IMR-90 (cell line): Measurements from ENCODE around the gene PLD1. TPM values are rescaled to one million over a fixed set of nuclear protein-coding genes. Genes with fewer than 3 reads are reported as not detected.

Experiments
- ATAC-seq: fragments of 200-7000 bp; cut with Tn5 transposase; 2 replicates; pipeline ENCODE4 v1.9.1; 2020; ENCODE audit warnings: low read depth, mild to moderate bottlenecking, moderate library complexity
- BruUV-seq: library from RNA; stranded (reverse); fragments of 400-500 nt; replicated peaks from 2 replicates; lab custom pipeline; 2021; lab: Mats Ljungman, UMichigan
- CTCF ChIA-PET: fragments of 300-600 bp; formaldehyde crosslinking; extraction: SDS; loops from one replicate; lab custom pipeline; 2021; ENCODE audit warnings: antibody characterized with exemption; lab: Yijun Ruan, JAX
- POLR2A ChIA-PET: fragments of 300-600 bp; sonication (Branson Sonifier 250); formaldehyde crosslinking; loops from one replicate; lab custom pipeline; 2022; ENCODE audit warnings: antibody characterized with exemption; ENCODE audit not compliant: unreplicated experiment; lab: Charles Lee
- DNase-seq: peaks from one replicate; pipeline ENCODE4 v3.0.0; 2013
- H2AFZ ChIP-seq: replicated peaks from 2 replicates; pipeline ENCODE3; 2013; ENCODE audit warnings: low read length, mild to moderate bottlenecking; ENCODE audit not compliant: poor library complexity
- H2AK5ac ChIP-seq: 2 replicates; pipeline ENCODE4 v1.6.1; 2013; ENCODE audit warnings: low read depth, low read length, inconsistent platforms
- H2AK9ac ChIP-seq: replicated peaks from 2 replicates; pipeline ENCODE3; 2013; ENCODE audit warnings: mild to moderate bottlenecking, low read depth, low read length, moderate library complexity; ENCODE audit not compliant: poor library complexity
- H2BK120ac ChIP-seq: 2 replicates; pipeline ENCODE4 v1.6.1; 2013; ENCODE audit warnings: low read depth, low read length, inconsistent platforms
- H2BK15ac ChIP-seq: 3 replicates; pipeline ENCODE4 v1.6.1; 2013; ENCODE audit warnings: low read depth, low read length, inconsistent platforms
- H2BK20ac ChIP-seq: 2 replicates; pipeline ENCODE4 v1.6.1; 2013; ENCODE audit warnings: low read depth, mild to moderate bottlenecking, inconsistent platforms, low read length, moderate library complexity
- H2BK5ac ChIP-seq: 2 replicates; pipeline ENCODE4 v1.6.1; 2013; ENCODE audit warnings: mild to moderate bottlenecking, low read depth, low read length, inconsistent platforms; ENCODE audit not compliant: poor library complexity, severe bottlenecking
- H3K14ac ChIP-seq: replicated peaks from 2 replicates; pipeline ENCODE4 v1.6.1; 2013; ENCODE audit warnings: low read depth, low read length, inconsistent platforms
- H3K18ac ChIP-seq: 2 replicates; pipeline ENCODE4 v1.6.1; 2013; ENCODE audit warnings: low read depth, low read length, control low read depth
- H3K23ac ChIP-seq: 2 replicates; pipeline ENCODE4 v1.6.1; 2013; ENCODE audit warnings: low read depth, low read length, inconsistent platforms
- H3K27ac ChIP-seq: 2 replicates; pipeline ENCODE4 v1.5.1; 2013; ENCODE audit warnings: mild to moderate bottlenecking, control low read depth, low read length; ENCODE audit not compliant: insufficient read depth
- H3K27me3 ChIP-seq: 2 replicates; pipeline ENCODE4 v1.6.1; 2013; ENCODE audit warnings: low read length; ENCODE audit not compliant: control insufficient read depth, insufficient read depth
- H3K36me3 ChIP-seq: 2 replicates; pipeline ENCODE4 v1.6.1; 2013; ENCODE audit warnings: low read length, mixed read lengths; ENCODE audit not compliant: control insufficient read depth, insufficient read depth
- H3K4ac ChIP-seq: 2 replicates; pipeline ENCODE4 v1.6.1; 2013; ENCODE audit warnings: low read depth, low read length, inconsistent platforms
- H3K4me1 ChIP-seq: 2 replicates; pipeline ENCODE4 v1.6.1; 2013; ENCODE audit warnings: low read length, mixed read lengths; ENCODE audit not compliant: control insufficient read depth, insufficient read depth
- H3K4me2 ChIP-seq: 2 replicates; pipeline ENCODE4 v1.6.1; 2013; ENCODE audit warnings: low read depth, mild to moderate bottlenecking, control low read depth, low read length, moderate library complexity
- H3K4me3 ChIP-seq: 2 replicates; pipeline ENCODE4 v1.5.1; 2013; ENCODE audit warnings: low read depth, mild to moderate bottlenecking, control low read depth, low read length, moderate library complexity; ENCODE audit not compliant: insufficient read depth
- H3K56ac ChIP-seq: 2 replicates; pipeline ENCODE4 v1.6.1; 2013; ENCODE audit warnings: low read length, inconsistent platforms; ENCODE audit not compliant: insufficient read depth; ENCODE audit errors: extremely low read depth
- H3K79me1 ChIP-seq, 2 experiments: 2 replicates each; pipeline ENCODE4 v1.6.1; 2013; ENCODE audit warnings: low read length in 2 of 2, inconsistent platforms in 1 of 2, low read depth in 1 of 2
- H3K9ac ChIP-seq: 2 replicates; pipeline ENCODE4 v1.6.1; 2013; ENCODE audit warnings: low read depth, low read length, control low read depth
- H3K9me1 ChIP-seq: 2 replicates; pipeline ENCODE4 v1.6.1; 2013; ENCODE audit warnings: low read length, inconsistent platforms; ENCODE audit not compliant: insufficient read depth
- H3K9me3 ChIP-seq: 2 replicates; pipeline ENCODE4 v1.6.1; 2013; ENCODE audit warnings: low read length; ENCODE audit not compliant: control insufficient read depth, insufficient read depth
- H4K20me1 ChIP-seq: 2 replicates; pipeline ENCODE4 v1.6.1; 2013; ENCODE audit warnings: low read length, inconsistent platforms; ENCODE audit not compliant: insufficient read depth
- H4K5ac ChIP-seq: 2 replicates; pipeline ENCODE4 v1.6.1; 2013; ENCODE audit warnings: mild to moderate bottlenecking, low read depth, low read length, control low read depth
- H4K8ac ChIP-seq, 2 experiments: 2 replicates each; pipeline ENCODE4 v1.6.1; 2013; ENCODE audit warnings: low read depth in 2 of 2, low read length in 2 of 2, control low read depth in 1 of 2, inconsistent platforms in 1 of 2
- H4K91ac ChIP-seq: 2 replicates; pipeline ENCODE4 v1.6.1; 2013; ENCODE audit warnings: low read depth, low read length, inconsistent platforms; ENCODE audit not compliant: insufficient read depth
- BHLHE40 ChIP-seq: fragments of 150-350 bp; IDR thresholded peaks from 2 replicates; pipeline ENCODE4 v1.6.1; 2016; ENCODE audit warnings: mild to moderate bottlenecking, low read depth, low read length
- CEBPB ChIP-seq: IDR thresholded peaks from 2 replicates; pipeline ENCODE4 v1.6.1; 2012; ENCODE audit warnings: low read depth, low read length, improper control_type of control experiment
- CHD1 ChIP-seq: IDR thresholded peaks from 2 replicates; pipeline ENCODE4 v1.6.1; 2012; ENCODE audit warnings: low read depth, low read length, improper control_type of control experiment
- CTCF ChIP-seq: conservative IDR thresholded peaks from 2 replicates; pipeline ENCODE4 v1.5.1; 2012; ENCODE audit warnings: mild to moderate bottlenecking, low read depth, low read length, improper control_type of control experiment
- POLR2A ChIP-seq: IDR thresholded peaks from 2 replicates; pipeline ENCODE4 v1.6.1; 2012; ENCODE audit warnings: mild to moderate bottlenecking, low read depth, low read length
- RAD21 ChIP-seq: IDR thresholded peaks from 2 replicates; pipeline ENCODE4 v1.6.1; 2012; ENCODE audit warnings: low read length, improper control_type of control experiment
- RFX5 ChIP-seq: IDR thresholded peaks from 2 replicates; pipeline ENCODE4 v1.8.0; 2012; ENCODE audit warnings: low read depth, mild to moderate bottlenecking, low read length, moderate library complexity
- SMC3 ChIP-seq: fragments of 150-350 bp; IDR thresholded peaks from 2 replicates; pipeline ENCODE4 v1.6.1; 2016; ENCODE audit warnings: low read depth, mild to moderate bottlenecking, antibody characterized with exemption, low read length, moderate library complexity
- WGBS, 2 experiments: methylation state at CpG; one replicate each; pipeline versions ENCODE4 v1.1.5 to v1.1.7; 2013; ENCODE audit warnings: missing lambda C conversion rate in 2 of 2; ENCODE audit not compliant: insufficient read length in 1 of 2; ENCODE audit errors: extremely low coverage in 2 of 2; 5-methylcytosine and 5-hydroxymethylcytosine counted together
- dilution Hi-C: fragments of 300-500 bp; cut with HindIII; formaldehyde crosslinking; loops from one replicate; pipeline ENCODE4 v1.14.3; 2018; ENCODE audit warnings: low sequenced_read_pairs; ENCODE audit not compliant: unreplicated experiment
- in situ Hi-C: fragments of 300-500 bp; cut with MboI; formaldehyde crosslinking; loops from 3 replicates; pipeline ENCODE4 v1.14.3; 2019; ENCODE audit warnings: low sequenced_read_pairs, inconsistent platforms, mixed read lengths
- intact Hi-C: fragments of 100-400 bp; cut with micrococcal nuclease; formaldehyde crosslinking; loops from 2 replicates; pipeline ENCODE4 v1.10.0; 2022
- polyA plus RNA-seq, 3 experiments: library from polyadenylated mRNA; depleted of rRNA; stranded (reverse); fragments of >200 nt; gene quantifications; 2 replicates each; pipeline ENCODE4 v1.2.3, GENCODE V29; 2012; ENCODE audit warnings: low replicate concordance in 1 of 3
- total RNA-seq: library from RNA; depleted of rRNA; stranded (reverse); fragments of >200 nt; gene quantifications from 2 replicates; pipeline ENCODE4 v1.2.3, GENCODE V29; 2012
- TF ChIP-seq, protein P1 (sequence below): fragments of 150-350 bp; IDR thresholded peaks from 2 replicates; pipeline ENCODE4 v1.6.1; 2017; ENCODE audit warnings: mild to moderate bottlenecking, antibody characterized with exemption, low read length, low read depth

Gene PLD1
- total and polyA plus RNA-seq, 2 of the 4 experiments (the other 2 are of a cell fraction) = 3.3 to 9.7 TPM

DNA sequence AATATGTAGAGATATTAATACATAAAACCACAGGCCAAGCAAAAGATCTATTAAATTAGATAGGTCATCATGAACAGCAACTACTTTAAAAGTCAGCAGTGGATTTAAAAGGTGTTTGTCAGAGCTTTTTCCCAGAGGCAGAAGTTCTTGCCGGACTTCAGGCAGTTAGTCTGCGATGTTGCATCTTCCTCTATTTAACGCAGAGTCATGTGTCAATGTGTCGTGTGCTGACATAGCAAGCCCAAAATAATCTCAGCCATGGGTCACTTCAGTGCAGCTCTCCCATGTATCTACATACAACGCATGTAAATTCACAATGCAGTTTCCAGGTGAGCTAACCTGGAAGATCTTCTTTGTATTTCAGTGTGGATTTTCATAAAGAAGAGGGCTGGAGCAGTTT is 24.8 kb upstream of the PLD1 start:
- BruUV-seq = no TSS peak
- Histone ChIP-seq H3K4me1 (peaks cover 6% of the 10 kb centered on the region), H3K18ac (peak overlapping the region; percentile 91), H4K20me1 (no peaks in the 10 kb centered on the region), H4K91ac (peak overlapping the region; percentile 61; the same call in 1 of the 2 replicates), H3K14ac (no peak overlapping the region; the same call in 1 of the 2 replicates), H2BK5ac (peak overlapping the region; percentile 49), H3K36me3 (no peaks in the 10 kb centered on the region), H2AFZ (no peak overlapping the region), H3K27me3 (no peaks in the 10 kb centered on the region), H2BK120ac (peak overlapping the region; percentile 38; the same call in 1 of the 2 replicates), H2AK9ac (no peak overlapping the region), H3K23ac (peak overlapping the region; percentile 28; the same call in 1 of the 2 replicates), H4K8ac (peak overlapping the region in 1 of 2 experiments; percentile 63; a peak in 1 of 4 replicates), H3K56ac (no peak overlapping the region), H2BK20ac (peak overlapping the region; percentile 36; the same call in 1 of the 2 replicates), H3K9me3 (no peaks in the 10 kb centered on the region), H3K79me1 (0 out of 4 replicates have a peak, but pooled peaks cover 0 to 4% of the 10 kb centered on the region in 2 experiments), H2BK15ac (peak overlapping the region; percentile 82; the same call in 1 of the 3 replicates), H3K4me2 (no peak overlapping the region), H3K9ac (no peak overlapping the region), H2AK5ac (peak overlapping the region; percentile 83), H3K4ac (peak overlapping the region; percentile 65), H3K27ac (no peak overlapping the region), H4K5ac (peak overlapping the region; percentile 83), H3K4me3 (no peak overlapping the region), H3K9me1 (no peaks in the 10 kb centered on the region; the same call in 1 of the 2 replicates)
- CTCF ChIA-PET = interaction anchor here (1.5 kb wide), 1 partner anchor 64 kb away, joined by 6 read pairs; no protein-coding TSS in a partner anchor
- WGBS, 2 experiments = 100% methylated on average over 1 of the region's 5 CpGs; no CpG with 5 or more reads in 1 of the 2 experiments
- DNase-seq (no peak), ATAC-seq (no peak)
- in situ Hi-C loops = no loop called here
- dilution Hi-C loops = no loop called here
- POLR2A ChIA-PET = no interaction called here
- no peak for TF ChIP-seq BHLHE40
- no peak for TF ChIP-seq CTCF
- TF ChIP-seq POLR2A = no peak
- no peak for TF ChIP-seq SMC3
- TF ChIP-seq, protein P1, sequence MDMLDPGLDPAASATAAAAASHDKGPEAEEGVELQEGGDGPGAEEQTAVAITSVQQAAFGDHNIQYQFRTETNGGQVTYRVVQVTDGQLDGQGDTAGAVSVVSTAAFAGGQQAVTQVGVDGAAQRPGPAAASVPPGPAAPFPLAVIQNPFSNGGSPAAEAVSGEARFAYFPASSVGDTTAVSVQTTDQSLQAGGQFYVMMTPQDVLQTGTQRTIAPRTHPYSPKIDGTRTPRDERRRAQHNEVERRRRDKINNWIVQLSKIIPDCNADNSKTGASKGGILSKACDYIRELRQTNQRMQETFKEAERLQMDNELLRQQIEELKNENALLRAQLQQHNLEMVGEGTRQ = no peak
- TF ChIP-seq CHD1 = no peak
- no peak for TF ChIP-seq RAD21
- no peak for TF ChIP-seq RFX5
- TF ChIP-seq CEBPB = no peak
- intact Hi-C loops = no loop called here
